Measurements from ENCODE around the gene LIMS1.
"Not testable (repeated sequence)": the region's sequence is repeated elsewhere in the genome, so short reads cannot be mapped to it uniquely, and the experiment has no call there.

LIMS1 gene

DNA sequence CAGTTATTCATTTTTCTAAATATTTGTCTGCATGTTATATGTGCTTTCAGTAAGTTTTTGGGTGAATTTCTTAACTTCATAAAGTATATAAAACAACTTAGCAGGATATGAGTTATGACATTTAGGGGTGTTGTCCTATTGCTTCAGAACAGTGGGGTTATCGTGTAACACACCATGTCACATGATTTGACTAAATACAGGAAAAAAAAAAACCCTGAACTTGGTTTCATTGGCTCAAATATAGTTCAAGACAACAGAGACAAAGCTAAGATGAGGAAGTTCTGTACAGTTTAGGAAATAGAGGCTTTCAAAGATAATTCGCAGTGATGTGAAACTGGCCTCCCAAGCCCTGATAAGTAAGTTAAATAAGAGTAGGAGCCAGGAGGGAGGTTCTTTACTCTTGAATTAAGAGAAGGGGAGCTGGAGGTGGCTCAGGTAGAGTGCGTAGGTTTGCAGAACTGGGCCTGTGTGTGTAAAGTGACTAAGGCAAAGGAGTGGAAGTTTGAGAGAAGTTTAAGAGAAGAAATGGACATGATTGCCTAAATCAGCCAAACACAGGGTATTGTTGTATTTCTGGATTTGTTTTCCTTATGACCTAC is 53.9 kb downstream of the LIMS1 start:
- no peak for DNase-seq

DNA sequence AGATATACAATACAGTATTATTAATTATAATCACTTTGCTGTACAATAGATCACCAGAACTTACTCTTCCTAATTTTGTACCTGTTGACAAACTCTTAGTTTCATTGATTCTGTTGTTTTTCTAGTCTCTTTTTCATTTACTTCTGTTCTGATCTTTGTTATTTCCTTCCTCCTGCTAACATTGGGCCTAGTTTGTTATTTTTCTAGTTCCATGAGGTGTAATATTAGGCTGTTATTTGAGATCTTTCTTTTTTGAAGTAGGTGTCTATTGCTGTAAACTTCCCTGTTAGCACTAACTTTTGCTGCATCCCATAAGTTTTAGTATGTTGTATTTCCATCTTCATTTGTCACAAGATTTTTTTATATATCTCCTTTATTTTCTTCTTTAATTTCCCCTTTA is 55.1 kb downstream of the LIMS1 start:
- no peak for DNase-seq

DNA sequence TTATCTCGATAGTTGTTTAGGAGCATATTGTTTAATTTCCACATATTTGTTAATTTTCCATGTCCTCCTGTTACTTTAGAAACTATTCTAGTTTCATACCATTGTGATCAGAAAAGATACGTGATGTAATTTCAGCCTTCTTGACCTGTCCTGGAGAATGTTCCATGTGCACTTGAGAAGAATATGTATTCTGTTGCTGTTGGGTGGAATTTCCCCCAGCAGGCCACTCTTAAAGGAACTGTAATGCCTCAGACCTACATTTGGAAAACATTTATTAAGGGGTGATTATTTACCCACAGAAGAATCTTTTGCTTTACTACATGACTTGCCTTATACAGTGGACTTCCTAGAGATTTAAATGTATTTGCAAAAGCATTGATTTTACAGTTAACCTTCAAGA is 55.5 kb downstream of the LIMS1 start:
- DNase-seq = no peak

DNA sequence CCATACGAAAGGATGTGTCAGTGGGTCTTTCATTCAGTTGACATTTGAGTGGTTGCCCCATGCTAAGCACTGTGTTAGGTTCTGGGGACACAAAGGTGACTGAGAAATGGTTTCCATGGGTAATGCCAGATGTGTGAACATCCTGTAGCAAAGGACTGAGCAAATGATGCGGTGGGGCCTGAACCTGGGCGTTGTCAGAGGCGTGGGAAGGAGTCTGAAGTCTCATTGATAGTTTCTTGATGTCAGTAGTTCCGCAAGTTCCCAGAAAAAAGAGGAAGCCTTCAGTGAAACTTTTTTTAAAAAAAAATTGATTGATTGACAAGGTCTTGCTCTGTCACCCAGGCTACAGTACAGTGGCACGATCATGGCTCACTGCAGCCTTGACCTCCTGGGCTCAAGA is 56.9 kb downstream of the LIMS1 start:
- DNase-seq = no peak

DNA sequence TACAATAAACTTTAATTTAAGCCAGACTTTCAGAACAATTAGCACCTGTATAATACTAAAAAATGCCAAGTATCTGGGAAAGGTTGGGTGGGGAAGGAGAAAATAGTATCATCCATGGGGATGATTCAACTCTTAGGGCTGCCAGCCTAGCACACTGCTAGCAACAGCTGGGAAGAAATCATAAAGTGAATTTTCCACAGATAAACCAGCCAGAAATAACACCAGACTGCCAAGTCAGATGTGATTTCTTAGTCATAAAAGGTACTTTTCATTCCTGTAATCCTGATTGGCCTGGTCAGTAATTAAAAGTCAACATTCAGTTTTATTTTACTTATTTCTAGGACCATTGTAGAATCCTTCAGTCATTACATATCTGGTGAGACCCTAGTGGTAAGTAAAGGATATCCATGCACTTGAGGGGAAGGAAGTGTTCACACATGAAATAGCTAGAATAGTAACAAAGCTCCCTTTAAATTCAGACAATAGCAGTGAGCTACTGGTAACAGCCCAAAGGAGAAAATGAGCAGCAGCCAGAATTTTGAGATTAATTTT is 59.4 kb downstream of the LIMS1 start:
- DNase-seq = no peak

DNA sequence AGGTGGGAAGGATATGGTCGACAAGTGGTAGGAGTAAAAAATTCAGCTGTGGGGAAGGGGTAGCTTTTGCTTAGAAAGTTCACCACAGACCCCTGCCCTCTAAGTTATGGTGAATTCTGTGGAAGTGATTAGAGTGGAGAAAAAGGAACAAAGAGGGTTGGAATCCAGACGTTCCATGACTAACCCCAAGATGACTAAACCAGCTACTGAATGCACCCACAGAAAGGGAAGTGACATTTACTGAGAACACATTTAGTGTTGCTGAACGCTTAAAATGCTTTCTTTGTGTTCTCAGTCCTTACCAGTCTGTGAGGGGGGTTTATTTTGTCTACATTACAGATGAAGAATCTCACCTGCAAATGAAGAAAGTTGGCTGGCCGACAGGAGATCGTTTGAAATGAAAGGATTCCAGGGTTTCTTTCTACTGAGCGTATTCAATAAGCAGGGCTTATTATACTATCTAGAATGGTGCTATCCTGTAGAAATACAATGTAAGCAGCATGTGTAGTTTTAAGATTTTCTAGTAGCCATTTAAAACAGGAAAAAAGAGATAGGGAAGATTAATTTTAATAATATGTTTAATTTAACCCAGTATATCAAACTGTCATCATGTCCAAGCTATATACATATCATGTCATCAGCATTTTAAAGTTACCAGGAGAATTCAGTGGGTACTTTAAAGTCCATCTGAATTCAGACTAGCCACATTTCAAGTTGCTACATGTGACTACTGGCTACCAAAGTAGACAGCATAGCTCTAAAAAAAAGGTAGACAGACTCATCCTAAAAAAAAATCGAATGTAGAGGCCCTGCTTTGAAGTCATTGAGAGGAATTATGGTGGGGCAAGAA is 60.1 kb downstream of the LIMS1 start:
- no peak for DNase-seq

DNA sequence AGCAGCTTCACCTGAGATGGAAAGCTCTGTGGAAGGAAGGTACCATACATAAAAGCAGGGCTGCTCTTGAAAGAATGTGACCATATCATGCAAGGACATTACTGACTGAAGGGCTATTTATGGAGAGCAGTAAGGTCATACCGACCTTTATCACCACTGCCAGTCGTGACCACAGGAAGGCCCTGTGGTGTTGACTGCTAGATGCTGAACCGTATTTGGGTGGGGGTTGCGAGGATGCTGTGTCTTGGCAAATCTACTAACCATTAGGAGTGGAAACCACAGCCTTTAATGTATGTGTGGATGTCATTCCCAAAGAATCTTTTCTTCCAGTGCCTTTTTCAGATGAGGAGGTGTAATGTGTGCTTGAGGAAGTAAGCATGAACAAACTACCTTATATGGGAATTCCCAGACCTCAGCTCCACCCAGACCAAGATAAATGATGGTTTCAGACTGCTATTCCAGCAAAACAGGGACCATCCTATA is 60.8 kb downstream of the LIMS1 start:
- DNase-seq = no peak

DNA sequence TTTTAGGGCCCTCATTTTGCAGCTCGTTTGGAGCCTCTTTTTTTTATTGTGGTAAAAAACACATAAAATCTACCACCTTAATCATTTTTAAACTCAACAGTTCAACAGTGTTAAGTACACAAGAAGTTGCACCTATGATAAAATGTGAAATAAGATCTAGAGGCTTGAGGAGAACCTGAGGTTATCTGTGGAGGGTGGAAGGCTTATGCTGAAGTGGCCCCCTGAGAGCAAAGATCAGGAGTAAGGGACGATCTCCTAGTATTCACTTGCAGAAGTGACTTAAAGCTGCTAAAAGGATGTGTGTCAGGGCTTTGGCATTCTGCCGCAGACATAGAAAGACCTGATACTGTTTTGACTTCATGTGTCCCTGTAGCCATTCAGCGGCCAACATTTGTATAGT is 61.5 kb downstream of the LIMS1 start:
- not testable (repeated sequence) for DNase-seq

DNA sequence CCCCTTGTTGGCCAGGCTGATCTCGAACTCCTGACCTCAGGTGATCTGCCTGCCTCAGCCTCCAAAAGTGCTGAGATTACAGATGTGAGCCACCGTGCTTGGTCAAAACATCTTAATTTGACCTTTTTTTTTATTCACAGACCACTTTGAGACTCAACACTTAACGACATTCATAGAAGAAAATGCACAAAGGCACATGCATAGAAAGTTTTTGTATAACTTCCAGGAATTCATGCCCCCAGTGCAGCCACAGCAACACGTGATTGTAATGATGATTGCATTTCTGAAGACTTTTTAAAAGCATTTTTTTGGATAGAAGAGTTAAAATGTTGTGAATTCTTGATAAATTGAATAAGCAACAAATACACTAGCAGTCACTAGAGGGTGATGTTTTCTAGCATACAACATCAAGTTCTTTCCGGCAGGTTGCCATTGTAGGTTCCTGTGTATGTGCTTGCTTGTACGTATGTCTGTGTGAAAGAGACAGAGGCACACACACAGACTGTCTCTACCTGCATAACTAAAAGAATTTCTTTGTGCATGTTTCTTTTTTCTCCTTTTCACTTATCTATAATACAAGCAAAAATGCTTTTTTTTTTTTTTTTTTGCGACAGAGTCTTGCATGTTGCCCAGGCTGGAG is 63.0 kb downstream of the LIMS1 start:
- DNase-seq = peak; percentile 61

DNA sequence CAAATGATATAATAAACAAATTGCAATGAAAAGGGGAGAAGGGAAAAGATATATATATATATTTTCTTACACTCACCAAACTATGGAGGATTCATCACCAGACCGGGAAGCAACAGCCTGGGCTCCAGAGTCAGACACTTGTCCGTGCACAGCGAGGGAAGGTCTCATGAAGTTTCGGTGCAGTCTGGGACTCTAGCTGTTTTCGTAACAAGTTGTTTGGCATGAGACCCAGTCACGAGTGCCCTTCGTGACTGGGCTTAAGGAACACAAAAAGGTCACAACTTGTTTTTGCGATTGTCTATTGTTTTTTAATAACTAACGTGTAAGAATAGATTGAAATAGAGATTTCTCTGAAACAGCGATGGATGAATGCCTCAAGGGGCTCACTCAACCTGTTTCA is 66.9 kb downstream of the LIMS1 start:
- not testable (repeated sequence) for DNase-seq

DNA sequence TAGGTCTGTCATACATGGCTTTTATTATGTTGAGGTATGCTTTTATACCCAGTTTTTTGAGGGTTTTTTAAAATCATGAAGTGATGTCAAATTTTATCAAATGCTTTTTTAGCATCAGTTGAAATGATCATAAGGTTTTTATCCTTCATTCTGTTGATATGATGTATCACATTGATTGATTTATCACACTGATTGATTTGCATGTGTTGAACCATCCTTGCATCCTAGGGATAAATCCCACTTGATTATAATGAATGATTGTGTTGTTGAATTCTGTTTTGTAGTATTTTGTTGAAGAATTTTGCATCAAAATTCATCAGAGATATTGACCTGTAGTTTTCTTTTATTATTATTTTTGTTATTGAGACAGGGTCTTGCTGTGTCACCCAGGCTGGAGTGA is 68.2 kb downstream of the LIMS1 start:
- no peak for DNase-seq

DNA sequence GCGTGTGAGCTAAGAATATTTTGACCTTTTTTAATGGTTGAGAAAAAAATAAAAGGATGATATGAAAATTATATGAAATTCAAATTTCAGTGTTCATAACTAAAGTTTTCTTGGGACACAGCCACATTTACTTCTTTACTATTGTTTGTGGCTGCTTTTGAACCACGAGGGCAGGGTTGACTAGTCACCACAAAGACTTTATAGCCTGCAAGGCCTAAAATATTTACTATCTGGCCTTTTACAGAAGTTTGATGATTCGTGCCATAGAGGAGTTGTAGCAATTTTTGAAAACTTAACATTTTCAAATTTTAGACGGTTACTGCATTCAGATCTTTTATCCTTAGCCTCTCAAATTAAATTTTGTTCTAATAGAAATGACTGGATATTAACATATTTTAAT is 69.9 kb downstream of the LIMS1 start:
- no peak for DNase-seq

DNA sequence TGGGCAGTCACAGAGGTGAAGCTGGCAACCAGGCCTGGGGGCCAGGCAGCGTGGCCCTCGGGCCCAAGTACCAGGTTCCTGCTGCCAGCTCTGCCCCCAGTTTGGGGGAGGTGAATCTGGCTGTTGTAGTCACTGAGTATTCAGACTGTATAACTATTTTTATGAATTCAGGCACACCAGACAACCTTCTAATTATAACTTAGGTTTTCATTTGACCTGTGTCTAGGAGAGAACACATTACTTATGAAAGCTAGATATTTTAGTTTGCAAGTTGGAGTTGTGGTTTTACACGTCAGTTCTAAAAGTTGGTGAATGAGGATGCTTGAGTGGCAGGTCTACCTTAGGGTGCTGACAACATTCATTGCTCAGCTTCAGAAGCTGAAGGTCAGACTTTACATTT is 71.7 kb downstream of the LIMS1 start:
- no peak for DNase-seq

DNA sequence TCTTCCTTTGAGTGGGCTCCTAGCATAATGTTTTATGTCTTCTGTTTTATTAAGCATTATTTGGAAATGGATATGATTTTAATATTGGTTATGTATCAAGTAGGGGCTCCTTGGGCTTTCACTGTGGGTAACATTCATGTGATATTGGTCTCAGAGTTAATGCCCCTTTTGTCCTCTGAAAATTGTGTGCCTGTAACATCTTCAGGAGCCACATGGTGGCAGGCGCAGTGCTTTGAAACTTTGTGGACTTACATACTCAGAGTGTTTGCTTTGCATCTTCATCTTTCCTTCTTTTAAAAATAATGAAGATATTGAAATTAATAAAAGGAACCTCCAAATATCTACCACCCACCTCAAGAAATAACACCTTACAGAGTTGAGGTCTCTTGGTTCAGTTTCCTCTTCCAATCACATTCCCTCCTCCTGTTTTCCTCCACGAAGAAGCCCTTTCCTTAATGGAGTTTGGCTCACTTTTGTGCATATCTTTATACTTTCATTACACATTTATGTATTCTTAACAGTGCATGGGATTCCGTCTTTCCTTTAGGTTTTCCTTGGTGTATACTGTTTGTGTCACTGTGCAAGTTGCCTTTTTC is 73.5 kb downstream of the LIMS1 start:
- peak; percentile 80 for DNase-seq

DNA sequence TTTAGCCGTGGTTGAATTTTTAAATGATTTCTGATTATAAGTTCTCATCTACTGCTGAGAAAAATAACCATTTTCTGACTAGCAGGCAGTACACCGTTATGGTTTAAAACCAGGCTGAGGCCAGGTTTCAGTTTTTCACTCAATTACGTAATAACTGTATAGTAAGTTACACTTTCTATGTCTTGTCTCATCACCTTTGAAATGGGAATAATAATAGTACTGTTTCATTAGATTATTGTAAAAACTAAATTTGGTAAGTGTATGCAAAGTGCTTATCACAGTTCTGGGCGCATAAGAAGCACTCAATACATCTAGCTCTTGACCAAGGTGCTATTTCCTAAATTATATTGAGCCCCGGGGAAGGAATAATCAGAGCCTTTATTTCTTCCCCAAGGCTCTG is 76.8 kb downstream of the LIMS1 start:
- DNase-seq = no peak

DNA sequence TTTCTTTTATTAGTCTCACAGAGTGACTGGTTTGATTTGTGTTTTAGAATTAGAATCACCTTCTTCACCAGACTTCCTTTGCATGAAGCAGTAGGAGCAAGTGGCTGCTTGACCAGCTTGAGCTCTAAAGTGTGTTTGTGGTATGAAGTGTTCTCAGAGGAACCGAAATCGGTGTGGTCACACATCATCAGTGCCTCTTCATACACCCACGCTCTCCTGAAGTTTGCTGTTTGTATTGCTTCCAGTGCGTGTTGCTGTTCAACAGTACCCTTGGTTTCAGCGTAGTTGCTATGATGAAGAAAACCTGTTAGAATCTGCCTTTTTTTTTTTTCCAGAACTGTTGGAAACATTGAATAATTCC is 77.9 kb downstream of the LIMS1 start:
- DNase-seq = no peak

DNA sequence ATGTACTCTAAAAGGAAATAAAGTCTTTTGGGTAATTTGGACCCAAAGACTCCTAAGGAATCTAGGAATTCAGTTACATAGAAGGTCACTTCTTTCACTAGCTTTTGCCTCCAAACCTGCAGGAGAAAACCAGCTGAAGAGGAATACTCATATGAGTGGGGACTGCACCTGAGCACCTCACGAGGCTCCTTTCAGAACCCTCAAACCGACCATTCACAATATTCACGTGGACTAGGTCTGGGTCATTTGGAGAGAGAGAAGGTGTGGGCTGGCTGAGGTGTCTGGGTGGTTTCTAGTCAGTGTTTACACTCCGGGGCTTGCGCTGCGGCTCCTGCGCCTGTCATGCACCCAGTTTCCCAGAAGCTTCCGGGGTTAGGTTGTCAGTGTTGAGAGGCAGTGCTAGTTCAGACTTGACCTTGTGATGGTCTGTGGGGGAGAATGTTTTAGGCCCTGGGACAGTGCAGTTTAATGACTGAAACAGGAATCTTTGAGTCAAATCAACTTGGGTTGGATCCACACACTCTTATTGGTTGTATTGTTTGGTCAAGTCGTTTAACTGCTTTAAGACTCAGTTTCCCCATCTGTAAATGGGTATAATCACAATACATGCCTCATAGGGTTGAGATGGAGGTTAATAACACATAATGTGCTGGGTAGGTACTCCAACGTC is 78.4 kb downstream of the LIMS1 start:
- DNase-seq = no peak

DNA sequence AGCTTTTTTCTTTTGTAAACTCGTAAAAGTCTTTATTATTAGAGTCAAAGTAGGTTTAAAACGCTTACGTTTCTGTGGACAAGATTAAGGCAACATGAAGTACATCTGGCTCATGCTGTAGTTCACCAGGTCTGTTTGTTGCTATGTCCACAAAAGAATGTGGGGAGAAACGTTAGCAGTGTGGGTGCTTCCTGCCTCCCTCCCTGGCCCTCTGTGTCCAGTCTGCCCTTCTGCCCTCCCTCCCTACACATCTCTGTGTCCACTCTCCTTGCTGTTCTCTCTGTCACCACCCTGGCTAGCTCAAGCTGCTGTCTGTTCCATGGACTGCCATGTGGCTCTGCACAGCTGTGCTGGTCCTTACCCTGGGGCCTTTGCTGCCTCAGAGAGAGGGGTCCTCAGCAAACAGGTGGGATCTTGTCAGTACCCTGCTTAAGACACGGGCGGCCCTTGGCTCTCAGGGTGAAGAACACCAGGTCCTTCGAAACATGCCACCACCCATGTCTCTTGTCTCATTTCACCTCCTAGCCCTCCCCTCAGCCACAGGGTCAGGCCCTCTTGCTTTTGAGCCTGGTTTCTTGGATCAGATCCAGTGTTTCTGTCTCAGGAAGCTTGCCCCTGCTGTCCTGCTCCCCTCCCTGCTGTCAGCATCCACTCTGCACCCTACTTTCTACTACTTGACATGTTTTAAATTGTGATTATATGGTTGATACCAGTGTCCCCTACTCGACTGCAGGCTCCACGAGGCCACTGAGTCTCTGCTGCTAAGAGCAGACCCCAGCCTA is 79.2 kb downstream of the LIMS1 start:
- no peak for DNase-seq

DNA sequence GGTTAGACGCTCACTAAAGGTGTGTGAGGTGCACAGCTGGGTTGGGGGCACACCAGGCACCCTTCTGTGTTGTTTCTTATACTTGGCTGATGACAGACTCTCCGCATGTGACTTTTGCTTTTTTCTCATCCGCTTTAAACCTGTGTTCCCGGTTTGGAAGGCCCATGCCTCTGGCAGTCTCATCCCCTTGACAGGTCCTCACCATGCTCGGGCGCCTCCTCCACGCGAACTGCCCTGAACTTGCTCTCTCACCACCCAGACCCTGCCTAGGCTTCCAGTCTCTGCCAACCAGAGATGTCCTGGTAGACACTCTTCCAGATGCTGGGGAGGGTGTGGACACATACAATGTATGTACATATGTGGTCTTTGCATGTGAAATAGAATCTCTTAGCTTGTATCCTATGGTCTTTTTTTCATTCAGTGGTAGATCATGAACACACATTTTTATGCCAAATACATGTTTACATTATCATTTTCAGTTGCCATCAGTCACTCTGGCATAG is 79.8 kb downstream of the LIMS1 start:
- peak; percentile 46 for DNase-seq

DNA sequence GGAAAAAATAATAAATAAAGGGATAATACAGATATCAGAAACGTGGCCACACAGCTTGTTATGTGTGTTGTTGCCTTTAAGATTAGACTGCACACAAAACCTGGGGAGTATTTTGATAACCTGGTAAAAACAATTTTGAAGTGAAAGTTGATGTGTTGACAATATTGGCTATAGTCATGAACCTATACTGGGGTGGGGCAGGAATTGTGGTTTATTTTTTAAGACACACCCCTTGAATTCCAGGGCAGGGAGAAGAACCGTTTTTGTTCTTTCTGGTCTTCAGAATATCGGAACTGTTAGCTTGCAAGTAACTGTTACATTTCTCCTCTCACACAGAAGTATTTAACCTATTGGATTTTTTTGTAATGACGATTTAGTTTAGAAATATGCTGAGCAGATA is 80.4 kb downstream of the LIMS1 start:
- no peak for DNase-seq

DNA sequence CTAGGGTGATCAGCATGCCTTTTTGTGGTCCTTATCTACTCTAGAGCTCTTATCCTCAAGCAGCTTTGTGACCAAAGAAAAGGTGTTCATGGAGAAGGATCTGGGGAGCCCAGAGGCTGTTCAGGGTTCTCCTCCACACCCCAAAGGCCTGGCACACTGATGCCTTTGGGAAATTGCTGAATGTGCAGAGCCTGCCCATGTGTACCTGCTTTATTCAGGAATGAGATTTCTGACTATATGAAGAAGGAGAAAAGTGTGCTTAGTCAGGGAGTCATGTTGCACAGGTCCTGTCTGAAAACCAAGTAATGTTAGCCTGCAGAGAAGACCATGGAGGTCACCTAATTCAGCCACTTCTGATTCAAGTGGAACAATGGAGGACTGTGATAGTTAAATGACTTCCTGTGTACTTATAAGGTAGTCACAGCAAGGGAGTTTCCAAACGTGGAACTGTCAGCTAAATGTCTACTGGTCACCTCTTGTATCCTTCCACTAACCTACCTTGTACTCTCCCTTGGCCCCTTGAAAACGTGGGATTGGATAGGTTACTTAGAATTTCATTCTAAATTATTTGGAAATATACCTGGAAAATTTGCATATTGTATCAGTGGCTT is 81.3 kb downstream of the LIMS1 start:
- no peak for DNase-seq

All from NCI-H1694 treated with DMSO at 0.1 percent for 48 hours (cell line).